Ovary (tissue), 9 donors: Measurements from ENCODE around the gene HGS. TPM values are rescaled to one million over a fixed set of nuclear protein-coding genes. Genes with fewer than 3 reads are reported as not detected.

Source experiments
- DNase-seq, 5 donors: peaks; one replicate each; pipeline ENCODE4 v3.0.0-alpha.2; 2019 to 2020
- H3K27ac ChIP-seq, 2 donors: fragments of 200-600 bp; one replicate each; pipeline versions ENCODE4 v1.5.1 to v1.8.0; 2019 to 2022
- H3K27me3 ChIP-seq: fragments of 200-600 bp; one replicate; pipeline ENCODE4 v1.8.0; 2022
- H3K36me3 ChIP-seq: fragments of 200-600 bp; sonication (generic); one replicate; pipeline ENCODE4 v1.5.1; 2019
- H3K4me1 ChIP-seq: one replicate; pipeline ENCODE4 v1.8.1; 2013; ENCODE audit warnings: mild to moderate bottlenecking, moderate library complexity; ENCODE audit not compliant: insufficient read depth
- H3K4me3 ChIP-seq: fragments of 200-600 bp; sonication (generic); one replicate; pipeline ENCODE4 v1.5.1; 2017
- H3K9me3 ChIP-seq, 2 donors: fragments of 200-600 bp in 1 of 2; sonication (generic) in 1 of 2; one replicate each; pipeline versions ENCODE4 v1.5.1 to v1.8.1; 2013 to 2019; ENCODE audit warnings: mild to moderate bottlenecking in 1 of 2, moderate library complexity in 1 of 2
- CTCF ChIP-seq, 3 donors: fragments of 450-650 bp in 2 of 3; fragments of 200-600 bp in 1 of 3; IDR thresholded peaks; one replicate each; pipeline versions ENCODE4 v1.5.1 to v1.8.0; 2016 to 2022; ENCODE audit warnings: antibody characterized with exemption in 3 of 3, mild to moderate bottlenecking in 1 of 3
- EP300 ChIP-seq: sonication (generic); formaldehyde crosslinking; IDR thresholded peaks from one replicate; pipeline ENCODE4 v1.6.1; 2017; ENCODE audit warnings: antibody characterized with exemption
- POLR2A ChIP-seq: fragments of 450-650 bp; IDR thresholded peaks from one replicate; pipeline ENCODE4 v1.6.1; 2017; ENCODE audit warnings: antibody characterized with exemption, mild to moderate bottlenecking, moderate library complexity
- WGBS, 3 donors: extraction: QIAGEN DNeasy Blood & Tissue Kit in 1 of 3; methylation state at CpG; one replicate each; pipeline versions ENCODE4 v1.1.5 to v1.1.7; 2013 to 2017; 5-methylcytosine and 5-hydroxymethylcytosine counted together
- intact Hi-C, 4 donors: fragments of 100-400 bp; cut with DNase I; formaldehyde crosslinking; loops; one replicate each; pipeline versions ENCODE4 v1.11.0 to v1.15.1; 2022 to 2023
- polyA plus RNA-seq, 2 donors: library from polyadenylated mRNA; stranded (reverse); fragments of 200-250 nt in 1 of 2; fragments of 350-450 nt in 1 of 2; fragmentation: Illumina TruSeq in 1 of 2; extraction: RNeasy Lipid Tissue Mini Kit (QIAGEN cat#74804) in 1 of 2; gene quantifications; one replicate each; pipeline ENCODE4 v1.2.3, GENCODE V29; 2013 to 2014
- total RNA-seq, 7 donors: library from RNA; depleted of rRNA in 2 of 7; stranded (reverse); fragments of >200 nt in 2 of 7; fragmentation: NEBNext Ultra II Directional in 3 of 7; extraction: Animal tissue kit (Norgen Biotek cat#: 25700) in 3 of 7; gene quantifications; one replicate each; pipeline versions ENCODE4 v1.1.0 to v1.2.4, GENCODE V29; 2016 to 2023
- donor health status: DM: no; HTN: no; CAD: no; lungs with moderate emphysema.
- donor health status: DM: no; HTN: no; CAD: no.
- donor health status: Bipolar disorder and iron deficiency.
- donor health status: DM: yes; HTN: yes; CAD: no.
- donor health status: DM: no; HTN: no; CAD: no.
- donor health status: DM: yes; HTN: yes; CAD: no.

The HGS gene
- total and polyA plus RNA-seq, 9 donors, result 39.1 to 91.5 (median 73.4) TPM

GRCh38 chr17:81717049-81717765, 33.4 kb downstream of the HGS start:
- no peak overlapping the region for H3K27ac ChIP-seq
- H3K27me3 ChIP-seq, result no peaks in the 10 kb centered on the region
- intact Hi-C loops, result no loop called here
- no peaks in the 10 kb centered on the region for H3K36me3 ChIP-seq
- H3K4me3 ChIP-seq, result no peak overlapping the region
- peak in 2 of 5 donors; percentile 18 to 34 for DNase-seq
- WGBS, 3 donors, result 92 to 95% (median 95%) methylated on average over 20 to 25 of the region's 25 CpGs
- no peaks in the 10 kb centered on the region for H3K9me3 ChIP-seq
- peaks cover 12% of the 10 kb centered on the region for H3K4me1 ChIP-seq
- TF ChIP-seq POLR2A, result no peak
- TF ChIP-seq CTCF (IDR thresholded peaks at IDR 0.05), result no peak
- TF ChIP-seq EP300, result no peak

GRCh38 chr17:81717766-81718089, 33.9 kb downstream of the HGS start:
- H3K27ac ChIP-seq, result no peak overlapping the region
- TF ChIP-seq CTCF (IDR thresholded peaks at IDR 0.05), result no peak
- no peak for TF ChIP-seq EP300
- TF ChIP-seq POLR2A, result no peak
- peaks cover 11% of the 10 kb centered on the region for H3K4me1 ChIP-seq
- H3K36me3 ChIP-seq, result no peaks in the 10 kb centered on the region
- H3K9me3 ChIP-seq, result no peaks in the 10 kb centered on the region
- H3K4me3 ChIP-seq, result no peak overlapping the region
- DNase-seq, result no peak
- intact Hi-C loops, result no loop called here
- no peaks in the 10 kb centered on the region for H3K27me3 ChIP-seq
- WGBS, 3 donors, result 88 to 93% (median 92%) methylated on average over 9 of the region's 9 CpGs

GRCh38 chr17:81719410-81720266, 35.8 kb downstream of the HGS start:
- Histone ChIP-seq H3K27ac (no peak overlapping the region), H3K4me1 (peaks cover 4% of the 10 kb centered on the region), H3K9me3 (no peaks in the 10 kb centered on the region), H3K27me3 (no peaks in the 10 kb centered on the region), H3K4me3 (no peak overlapping the region), H3K36me3 (no peaks in the 10 kb centered on the region)
- intact Hi-C loops, result no loop called here
- TF ChIP-seq POLR2A (no peak), EP300 (no peak), CTCF (IDR thresholded peaks at IDR 0.05) (no peak)
- peak in 1 of 5 donors; percentile 28 for DNase-seq
- 79 to 89% (median 86%) methylated on average over 32 to 33 of the region's 33 CpGs for WGBS, 3 donors

- no peak overlapping the region for H3K4me3 ChIP-seq
- no peaks in the 10 kb centered on the region for H3K9me3 ChIP-seq
- no peaks in the 10 kb centered on the region for H3K36me3 ChIP-seq
- H3K27ac ChIP-seq, result no peak overlapping the region
- TF ChIP-seq CTCF (IDR thresholded peaks at IDR 0.05) (no peak), POLR2A (no peak), EP300 (no peak)
- H3K27me3 ChIP-seq, result no peaks in the 10 kb centered on the region
- 78 to 81% (median 79%) methylated on average over 30 to 33 of the region's 33 CpGs for WGBS, 3 donors
- DNase-seq, result peak in 1 of 5 donors; percentile 29
- intact Hi-C loops, result no loop called here
- H3K4me1 ChIP-seq, result peaks cover 4% of the 10 kb centered on the region
Observed at GRCh38 chr17:81720267-81721071, 36.7 kb downstream of the HGS start.
